H1 (cell line): ENCODE results near the gene SLC34A1. TPM values are rescaled to one million over a fixed set of nuclear protein-coding genes. Genes with fewer than 3 reads are reported as not detected.

Experiments
- CTCF ChIA-PET: fragments of 300-600 bp; sonication (Branson Sonifier 250); formaldehyde crosslinking; loops from one replicate; lab custom pipeline; 2021; ENCODE audit not compliant: partially characterized antibody; lab: Charles Lee
- POLR2A ChIA-PET: fragments of 300-600 bp; sonication (Branson Sonifier 250); formaldehyde crosslinking; loops from one replicate; lab custom pipeline; 2021; ENCODE audit warnings: inconsistent platforms; ENCODE audit not compliant: partially characterized antibody; lab: Charles Lee
- DNase-seq, 2 experiments: peaks; one replicate each; pipeline versions ENCODE4 v3.0.0 to v3.0.0-alpha.2; 2010 to 2022; ENCODE audit warnings: low spot score in 2 of 2, low read depth in 1 of 2, mixed read lengths in 1 of 2
- FAIRE-seq: peaks from 2 replicates; lab custom pipeline; 2011; peaks lifted over from hg19 to GRCh38; lab: Jason Lieb, UNC
- H2AFZ ChIP-seq: 2 replicates; pipeline ENCODE4 v1.8.1; 2012; ENCODE audit warnings: low read length, inconsistent platforms
- H2AK5ac ChIP-seq: 2 replicates; pipeline ENCODE4 v1.6.1; 2013; ENCODE audit warnings: low read depth, low read length
- H2BK120ac ChIP-seq: replicated peaks from 2 replicates; pipeline ENCODE3; 2013; ENCODE audit warnings: low read depth, low read length, inconsistent platforms
- H2BK12ac ChIP-seq: 2 replicates; pipeline ENCODE4 v1.6.1; 2013; ENCODE audit warnings: low read depth, low read length
- H2BK15ac ChIP-seq: 2 replicates; pipeline ENCODE4 v1.6.1; 2013; ENCODE audit warnings: low read length
- H2BK20ac ChIP-seq: 2 replicates; pipeline ENCODE4 v1.6.1; 2013; ENCODE audit warnings: low read length
- H2BK5ac ChIP-seq: 2 replicates; pipeline ENCODE4 v1.6.1; 2013; ENCODE audit warnings: low read depth, low read length
- H3K14ac ChIP-seq: 2 replicates; pipeline ENCODE4 v1.6.1; 2013; ENCODE audit warnings: inconsistent platforms; ENCODE audit not compliant: insufficient read length
- H3K18ac ChIP-seq: 2 replicates; pipeline ENCODE4 v1.6.1; 2013; ENCODE audit warnings: low read length; ENCODE audit errors: extremely low read depth
- H3K23ac ChIP-seq: 2 replicates; pipeline ENCODE4 v1.6.1; 2013; ENCODE audit warnings: inconsistent platforms; ENCODE audit not compliant: insufficient read length
- H3K23me2 ChIP-seq: 2 replicates; pipeline ENCODE4 v1.6.1; 2013; ENCODE audit warnings: low read depth, low read length
- H3K27ac ChIP-seq: 2 replicates; pipeline ENCODE4 v1.6.1; 2011; ENCODE audit warnings: low read depth, low read length, inconsistent platforms
- H3K27me3 ChIP-seq, 4 experiments: replicated peaks in 1 of 4; 1 replicate in 1 of 4; 2 replicates in 3 of 4; pipeline versions ENCODE4 v1.6.1 to v1.8.1; 2011 to 2013; ENCODE audit warnings: low read length in 3 of 4, mild to moderate bottlenecking in 3 of 4, inconsistent platforms in 2 of 4, mixed read lengths in 2 of 4, moderate library complexity in 1 of 4; ENCODE audit not compliant: control insufficient read depth in 3 of 4, insufficient read depth in 3 of 4; ENCODE audit errors: extremely low read depth in 1 of 4
- H3K36me3 ChIP-seq, 4 experiments: 2 replicates each; pipeline versions ENCODE4 v1.6.1 to v1.8.1; 2011 to 2013; ENCODE audit warnings: mild to moderate bottlenecking in 4 of 4, low read length in 3 of 4, moderate library complexity in 2 of 4, control low read depth in 1 of 4, inconsistent platforms in 1 of 4; ENCODE audit not compliant: insufficient read depth in 4 of 4, control insufficient read depth in 2 of 4
- H3K4ac ChIP-seq: replicated peaks from 2 replicates; pipeline ENCODE3; 2013; ENCODE audit warnings: low read length, low read depth, mixed read lengths, inconsistent platforms; ENCODE audit not compliant: insufficient read length
- H3K4me1 ChIP-seq, 4 experiments: replicated peaks in 1 of 4; 1 replicate in 1 of 4; 2 replicates in 3 of 4; pipeline versions ENCODE4 v1.6.1 to v1.8.1; 2011 to 2013; ENCODE audit warnings: low read length in 3 of 4, inconsistent platforms in 2 of 4, mixed read lengths in 1 of 4; ENCODE audit not compliant: insufficient read depth in 4 of 4, control insufficient read depth in 3 of 4
- H3K4me2 ChIP-seq, 2 experiments: 2 replicates each; pipeline versions ENCODE4 v1.6.1 to v1.8.1; 2011 to 2013; ENCODE audit warnings: low read depth in 2 of 2, low read length in 2 of 2, control low read depth in 1 of 2, inconsistent platforms in 1 of 2, mild to moderate bottlenecking in 1 of 2; ENCODE audit not compliant: insufficient read depth in 1 of 2
- H3K4me3 ChIP-seq, 4 experiments: fragments of 200-600, 300-600 bp in 1 of 4; sonication (generic), shearing (Covaris generic), sonication (Bioruptor Twin) in 1 of 4; 2 replicates each; pipeline versions ENCODE4 v1.5.1 to v1.8.1; 2011 to 2016; ENCODE audit warnings: low read length in 4 of 4, low read depth in 3 of 4, control low read depth in 2 of 4, inconsistent platforms in 2 of 4, mild to moderate bottlenecking in 2 of 4, mixed read lengths in 1 of 4, moderate library complexity in 1 of 4; ENCODE audit not compliant: insufficient read depth in 2 of 4; ENCODE audit errors: extremely low read depth in 1 of 4
- H3K56ac ChIP-seq: replicated peaks from 2 replicates; pipeline ENCODE3; 2013; ENCODE audit warnings: low read depth, mild to moderate bottlenecking, mixed read lengths, low read length, inconsistent platforms; ENCODE audit not compliant: insufficient read length
- H3K79me1 ChIP-seq: 2 replicates; pipeline ENCODE4 v1.6.1; 2013; ENCODE audit warnings: low read depth, low read length, control low read depth
- H3K79me2 ChIP-seq, 2 experiments: 2 replicates each; pipeline versions ENCODE4 v1.6.1 to v1.8.1; 2012 to 2013; ENCODE audit warnings: low read length in 2 of 2, mild to moderate bottlenecking in 2 of 2, inconsistent platforms in 1 of 2; ENCODE audit not compliant: insufficient read depth in 2 of 2, control insufficient read depth in 1 of 2
- H3K9ac ChIP-seq, 4 experiments: replicated peaks in 1 of 4; 1 replicate in 1 of 4; 2 replicates in 3 of 4; pipeline versions ENCODE4 v1.6.1 to v1.8.1; 2011 to 2013; ENCODE audit warnings: low read depth in 3 of 4, low read length in 3 of 4, control low read depth in 2 of 4, mild to moderate bottlenecking in 2 of 4, moderate library complexity in 2 of 4, inconsistent platforms in 1 of 4; ENCODE audit errors: extremely low read depth in 1 of 4
- H3K9me3 ChIP-seq, 2 experiments: 2 replicates each; pipeline versions ENCODE4 v1.6.1 to v1.8.1; 2012 to 2013; ENCODE audit warnings: mild to moderate bottlenecking in 2 of 2, moderate library complexity in 2 of 2, control low read depth in 1 of 2, inconsistent platforms in 1 of 2, low read depth in 1 of 2, low read length in 1 of 2, mixed read lengths in 1 of 2; ENCODE audit not compliant: insufficient read depth in 2 of 2
- H4K20me1 ChIP-seq, 2 experiments: replicated peaks in 1 of 2; 2 replicates each; pipeline versions ENCODE3 to v1.8.1; 2011 to 2013; ENCODE audit warnings: inconsistent platforms in 2 of 2, low read length in 2 of 2, mild to moderate bottlenecking in 1 of 2; ENCODE audit not compliant: insufficient read depth in 2 of 2, control insufficient read depth in 1 of 2
- H4K5ac ChIP-seq: 2 replicates; pipeline ENCODE4 v1.6.1; 2013; ENCODE audit warnings: low read length, low read depth, mixed read lengths, inconsistent platforms; ENCODE audit not compliant: insufficient read length
- H4K8ac ChIP-seq: 2 replicates; pipeline ENCODE4 v1.8.0; 2013; ENCODE audit warnings: mild to moderate bottlenecking, moderate library complexity, low read length, inconsistent platforms; ENCODE audit not compliant: insufficient read depth; ENCODE audit errors: extremely low read depth
- H4K91ac ChIP-seq: replicated peaks from 2 replicates; pipeline ENCODE3; 2013; ENCODE audit warnings: low read length, mixed read lengths, inconsistent platforms; ENCODE audit not compliant: insufficient read length
- ASH2L ChIP-seq: fragments of 200-600, 300-600 bp; sonication (generic); IDR thresholded peaks from one replicate; pipeline ENCODE4 v1.7.1; 2017; ENCODE audit warnings: low read length
- BCL11A ChIP-seq, 2 experiments: IDR thresholded peaks; one replicate each; pipeline ENCODE4 v1.6.1; 2011; ENCODE audit warnings: low read depth in 2 of 2, low read length in 2 of 2, mild to moderate bottlenecking in 2 of 2
- JUND ChIP-seq: IDR thresholded peaks from 2 replicates; pipeline ENCODE4 v1.6.1; 2011; ENCODE audit warnings: mild to moderate bottlenecking, improper control_type of control experiment, low read length
- NANOG ChIP-seq: IDR thresholded peaks from 2 replicates; pipeline ENCODE4 v1.6.1; 2011; ENCODE audit warnings: low read length, low read depth, mild to moderate bottlenecking, inconsistent platforms; ENCODE audit not compliant: insufficient read depth, poor library complexity, severe bottlenecking
- POU5F1 ChIP-seq: IDR thresholded peaks from 2 replicates; pipeline ENCODE4 v1.6.1; 2011; ENCODE audit warnings: low read depth, mild to moderate bottlenecking, low read length, moderate library complexity
- RFX5 ChIP-seq: IDR thresholded peaks from 2 replicates; pipeline ENCODE4 v1.6.1; 2011; ENCODE audit warnings: low read depth, low read length, improper control_type of control experiment, borderline replicate concordance
- RXRA ChIP-seq: IDR thresholded peaks from 2 replicates; pipeline ENCODE4 v1.6.1; 2011; ENCODE audit warnings: low read depth, mild to moderate bottlenecking, low read length, moderate library complexity; ENCODE audit not compliant: insufficient read depth
- SIRT6 ChIP-seq: IDR thresholded peaks from one replicate; pipeline ENCODE4 v1.7.1; 2012; ENCODE audit warnings: low read length, inconsistent platforms
- TAF1 ChIP-seq: IDR thresholded peaks from 2 replicates; pipeline ENCODE4 v1.6.1; 2011; ENCODE audit warnings: mild to moderate bottlenecking, low read depth, low read length
- TEAD4 ChIP-seq: IDR thresholded peaks from 2 replicates; pipeline ENCODE4 v1.6.1; 2012; ENCODE audit warnings: low read depth, low read length, inconsistent platforms, mixed read lengths
- USF2 ChIP-seq: IDR thresholded peaks from 2 replicates; pipeline ENCODE4 v1.6.1; 2011; ENCODE audit warnings: low read length, improper control_type of control experiment
- YY1 ChIP-seq: IDR thresholded peaks from 2 replicates; pipeline ENCODE4 v1.6.1; 2011; ENCODE audit warnings: low read depth, mild to moderate bottlenecking, low read length
- WGBS, 2 experiments: shearing (Covaris generic) in 1 of 2; methylation state at CpG; one replicate each; pipeline versions ENCODE4 v1.1.6 to v1.1.7; 2013 to 2015; ENCODE audit warnings: low lambda C conversion rate in 2 of 2, mixed read lengths in 2 of 2, inconsistent platforms in 1 of 2, low coverage in 1 of 2, missing lambda C conversion rate in 1 of 2; ENCODE audit not compliant: insufficient replicate concordance in 2 of 2, insufficient coverage in 1 of 2, insufficient read length in 1 of 2; ENCODE audit errors: extremely low coverage in 1 of 2, missing lambda C conversion rate in 1 of 2; 5-methylcytosine and 5-hydroxymethylcytosine counted together
- polyA plus RNA-seq, 7 experiments: library from polyadenylated mRNA; depleted of rRNA in 3 of 7; stranded (reverse) in 5 of 7; unstranded in 2 of 7; fragments of >200 nt in 5 of 7; fragments of 200-250 nt in 2 of 7; gene quantifications; 1 replicate in 5 of 7; 2 replicates in 1 of 7; 4 replicates in 1 of 7; pipeline versions ENCODE4 v1.2.1 to v1.2.3, GENCODE V29; 2011 to 2013; ENCODE audit warnings: missing spikeins in 2 of 7, mixed read lengths in 2 of 7
- total RNA-seq: library from RNA; stranded (reverse); fragmentation: NEBNext Ultra II Directional; extraction: Animal tissue kit (Norgen Biotek cat#: 25700); gene quantifications from 2 replicates; pipeline ENCODE4 v1.2.1, GENCODE V29; 2021

The SLC34A1 gene
- total and polyA plus RNA-seq, 2 of the 8 experiments (the other 6 are each of a cell fraction or from before 2014, with no cell fraction given) = not detected

- no peaks in the 10 kb centered on the region for H3K9me3 ChIP-seq
- TF ChIP-seq NANOG = no peak
- TF ChIP-seq YY1 = no peak
- no peak for TF ChIP-seq TAF1
- TF ChIP-seq SIRT6 = no peak
- no peak for TF ChIP-seq TEAD4
- no peak for TF ChIP-seq RXRA
- TF ChIP-seq POU5F1 = no peak
- TF ChIP-seq RFX5 = no peak
- TF ChIP-seq USF2 = no peak
- TF ChIP-seq ASH2L = no peak
- TF ChIP-seq JUND = no peak
- TF ChIP-seq BCL11A (IDR thresholded peaks at IDR 0.05; ENCODE audit: low read depth in 2 of 2, low read length in 2 of 2) = no peak
Observed at GRCh38 chr5:177432143-177432838, 48.1 kb downstream of the SLC34A1 start.

More at GRCh38 chr5:177432143-177432838, 48.1 kb downstream of the SLC34A1 start:
- ChIA-PET POLR2A (interaction anchor here (0.6 to 24.2 kb wide), 3 partner anchors 13 to 52 kb away, joined by 3 to 460 read pairs (median 10); partner anchors contain the start of gene PRR7), CTCF (interaction anchor here (0.9 to 5.9 kb wide), 12 partner anchors 9 to 62 kb away, joined by 3 to 34 read pairs (median 4); partner anchors contain the start of gene F12)
- Histone ChIP-seq H2BK5ac (no peak overlapping the region), H4K8ac (no peak overlapping the region), H2BK12ac (no peak overlapping the region), H3K4ac (no peak overlapping the region), H3K4me1 (peaks cover 0 to 11% (median 8%) of the 10 kb centered on the region in 4 experiments; a peak in 5 of 7 replicates), H3K14ac (no peak overlapping the region), H3K23ac (no peak overlapping the region), H2BK15ac (no peak overlapping the region), H3K36me3 (peaks cover 7 to 43% (median 28%) of the 10 kb centered on the region in 4 experiments; a peak in 6 of 8 replicates), H2BK120ac (no peak overlapping the region), H4K91ac (no peak overlapping the region), H4K5ac (no peak overlapping the region), H3K4me2 (no peak overlapping the region), H2AFZ (no peak overlapping the region), H3K27me3 (no peaks in the 10 kb centered on the region), H3K79me2 (peaks cover 0 to 23% of the 10 kb centered on the region in 2 experiments; a peak in 2 of 4 replicates), H3K79me1 (peaks cover 16% of the 10 kb centered on the region), H3K27ac (no peak overlapping the region), H3K56ac (no peak overlapping the region), H2AK5ac (no peak overlapping the region), H4K20me1 (peaks cover 15 to 26% of the 10 kb centered on the region in 2 experiments), H3K9ac (no peak overlapping the region), H3K4me3 (no peak overlapping the region), H2BK20ac (no peak overlapping the region), H3K18ac (no peak overlapping the region), H3K23me2 (peaks cover under 1% of the 10 kb centered on the region; the same call in 1 of the 2 replicates)
- FAIRE-seq (no peak), DNase-seq (no peak)
- WGBS, 2 experiments = 93% methylated on average over 17 of the region's 18 CpGs; no CpG with 5 or more reads in 1 of the 2 experiments
